Left ventricle myocardium inferior (tissue), 1 donor: ENCODE data around the gene FOCAD. TPM values are rescaled to one million over a fixed set of nuclear protein-coding genes. Genes with fewer than 3 reads are reported as not detected.

Experiments
- DNase-seq: peaks from one replicate; pipeline ENCODE4 v3.0.0-alpha.2; 2020
- H3K27ac ChIP-seq: fragments of 200-600 bp; replicated peaks from 2 replicates; pipeline ENCODE4 v1.8.0; 2021
- H3K27me3 ChIP-seq: fragments of 200-600 bp; 2 replicates; pipeline ENCODE4 v1.8.0; 2021; ENCODE audit warnings: low read depth
- H3K36me3 ChIP-seq: fragments of 200-600 bp; 2 replicates; pipeline ENCODE4 v1.8.0; 2021
- H3K4me1 ChIP-seq: fragments of 200-600 bp; 2 replicates; pipeline ENCODE4 v1.8.0; 2021
- H3K4me3 ChIP-seq: fragments of 200-600 bp; 2 replicates; pipeline ENCODE4 v1.8.0; 2021; ENCODE audit warnings: mild to moderate bottlenecking, moderate library complexity
- H3K9me3 ChIP-seq: fragments of 200-600 bp; replicated peaks from 2 replicates; pipeline ENCODE4 v1.8.0; 2021
- CTCF ChIP-seq: fragments of 200-600 bp; IDR thresholded peaks from 2 replicates; pipeline ENCODE4 v1.8.0; 2021; ENCODE audit warnings: antibody characterized with exemption, mild to moderate bottlenecking, borderline replicate concordance
- intact Hi-C: fragments of 100-400 bp; cut with micrococcal nuclease; formaldehyde crosslinking; loops from one replicate; pipeline ENCODE4 v1.11.0; 2022
- total RNA-seq: library from RNA; stranded (reverse); fragmentation: NEBNext Ultra II Directional; extraction: Animal tissue kit (Norgen Biotek cat#: 25700); gene quantifications from one replicate; pipeline ENCODE4 v1.2.1, GENCODE V29; 2021
- donor health status: DM: no; HTN: yes; CAD: no; lungs with severe emphysema.

FOCAD gene
- total RNA-seq, 1 donor from 2014 or later = 29.0 TPM

- Histone ChIP-seq H3K27me3 (no peaks in the 10 kb centered on the region), H3K4me1 (peaks cover 20% of the 10 kb centered on the region), H3K36me3 (peaks cover 10% of the 10 kb centered on the region), H3K9me3 (no peaks in the 10 kb centered on the region), H3K27ac (peak overlapping the region; percentile 16), H3K4me3 (no peak overlapping the region)
- intact Hi-C loops = no loop called here
- no peak for TF ChIP-seq CTCF
- DNase-seq = no peak
Observed at GRCh38 chr9:20815923-20816703, 132.1 kb downstream of the FOCAD start.

- Histone ChIP-seq H3K27me3 (no peaks in the 10 kb centered on the region), H3K36me3 (peaks cover 23% of the 10 kb centered on the region), H3K4me3 (no peak overlapping the region), H3K27ac (no peak overlapping the region), H3K9me3 (no peaks in the 10 kb centered on the region), H3K4me1 (no peaks in the 10 kb centered on the region)
- TF ChIP-seq CTCF = no peak
- no peak for DNase-seq
- intact Hi-C loops = no loop called here
Observed at GRCh38 chr9:20823051-20823450, 139.0 kb downstream of the FOCAD start.

- peaks cover 11% of the 10 kb centered on the region for H3K4me1 ChIP-seq
- H3K4me3 ChIP-seq = no peak overlapping the region
- H3K36me3 ChIP-seq = peaks cover 5% of the 10 kb centered on the region
- no peak for DNase-seq
- no peaks in the 10 kb centered on the region for H3K9me3 ChIP-seq
- H3K27ac ChIP-seq = no peak overlapping the region
- intact Hi-C loops = no loop called here
- no peak for TF ChIP-seq CTCF
- H3K27me3 ChIP-seq = no peaks in the 10 kb centered on the region
Observed at GRCh38 chr9:20831028-20831427, 147.0 kb downstream of the FOCAD start.

- intact Hi-C loops = no loop called here
- H3K4me1 ChIP-seq = peaks cover 11% of the 10 kb centered on the region
- DNase-seq = no peak
Observed at GRCh38 chr9:20832775-20833174, 148.7 kb downstream of the FOCAD start.

GRCh38 chr9:20835377-20836286, 151.6 kb downstream of the FOCAD start:
- H3K4me3 ChIP-seq = no peak overlapping the region
- H3K36me3 ChIP-seq = peaks cover 14% of the 10 kb centered on the region
- TF ChIP-seq CTCF = no peak
- H3K9me3 ChIP-seq = peaks cover 12% of the 10 kb centered on the region
- peaks cover 11% of the 10 kb centered on the region for H3K4me1 ChIP-seq
- no peak for DNase-seq
- no peak overlapping the region for H3K27ac ChIP-seq
- H3K27me3 ChIP-seq = no peaks in the 10 kb centered on the region
- intact Hi-C loops = no loop called here

More at GRCh38 chr9:20832775-20833174, 148.7 kb downstream of the FOCAD start:
- H3K27ac ChIP-seq = no peak overlapping the region
- no peaks in the 10 kb centered on the region for H3K27me3 ChIP-seq
- H3K9me3 ChIP-seq = no peaks in the 10 kb centered on the region
- TF ChIP-seq CTCF = no peak
- no peak overlapping the region for H3K4me3 ChIP-seq
- peaks cover 5% of the 10 kb centered on the region for H3K36me3 ChIP-seq
